Measurements from ENCODE around the gene GRAMD1A.

GRAMD1A gene

GRCh38 chr19:35060160-35060855 lies 60.2 kb downstream of the GRAMD1A start:
- H3K4me1 ChIP-seq (ENCODE audit: insufficient read depth, low read length, poor library complexity, severe bottlenecking) = no peaks in the 10 kb centered on the region
- H4K20me1 ChIP-seq (ENCODE audit: insufficient read depth, low read length, poor library complexity, severe bottlenecking) = no peaks in the 10 kb centered on the region
- H3K9me3 ChIP-seq (ENCODE audit: insufficient read depth, low read depth, low read length) = no peaks in the 10 kb centered on the region
- no peak overlapping the region for H3K4me2 ChIP-seq (ENCODE audit: low read depth, low read length, poor library complexity, severe bottlenecking)
- H3K79me2 ChIP-seq (ENCODE audit: insufficient read depth, low read length) = no peaks in the 10 kb centered on the region
- no peak overlapping the region for H3K4me3 ChIP-seq (ENCODE audit: low read length, poor library complexity, severe bottlenecking)
- no peaks in the 10 kb centered on the region for H3K9me2 ChIP-seq (replicated peaks; ENCODE audit: low read depth, low read length)
- no peak overlapping the region for H2AFZ ChIP-seq (ENCODE audit: low read length)
- TF ChIP-seq EZH2phosphoT487 (IDR thresholded peaks at IDR 0.05; ENCODE audit: borderline replicate concordance) (no peak), CTCF (conservative IDR thresholded peaks at IDR 0.05; ENCODE audit: low read length) (no peak)
- H3K27me3 ChIP-seq (ENCODE audit: insufficient read depth, low read length, poor library complexity, severe bottlenecking) = no peaks in the 10 kb centered on the region
- H3K36me3 ChIP-seq (ENCODE audit: insufficient read depth, low read length) = no peaks in the 10 kb centered on the region
- H3F3A ChIP-seq (ENCODE audit: low read depth) = no peaks in the 10 kb centered on the region
- no peak overlapping the region for H3K9ac ChIP-seq (ENCODE audit: low read depth, low read length, poor library complexity, severe bottlenecking)

- no peak overlapping the region for H3K4me3 ChIP-seq (ENCODE audit: low read length, poor library complexity, severe bottlenecking)
- no peaks in the 10 kb centered on the region for H3K4me1 ChIP-seq (ENCODE audit: insufficient read depth, low read length, poor library complexity, severe bottlenecking)
- H2AFZ ChIP-seq (ENCODE audit: low read length) = no peak overlapping the region
- no peaks in the 10 kb centered on the region for H3K36me3 ChIP-seq (ENCODE audit: insufficient read depth, low read length)
- no peak overlapping the region for H3K4me2 ChIP-seq (ENCODE audit: low read depth, low read length, poor library complexity, severe bottlenecking)
- no peaks in the 10 kb centered on the region for H3K79me2 ChIP-seq (ENCODE audit: insufficient read depth, low read length)
- no peaks in the 10 kb centered on the region for H3F3A ChIP-seq (ENCODE audit: low read depth)
- no peak for TF ChIP-seq CTCF (conservative IDR thresholded peaks at IDR 0.05; ENCODE audit: low read length)
- no peak for TF ChIP-seq EZH2phosphoT487 (IDR thresholded peaks at IDR 0.05; ENCODE audit: borderline replicate concordance)
- H3K27me3 ChIP-seq (ENCODE audit: insufficient read depth, low read length, poor library complexity, severe bottlenecking) = no peaks in the 10 kb centered on the region
- no peaks in the 10 kb centered on the region for H3K9me3 ChIP-seq (ENCODE audit: insufficient read depth, low read depth, low read length)
- no peaks in the 10 kb centered on the region for H3K9me2 ChIP-seq (replicated peaks; ENCODE audit: low read depth, low read length)
- no peak overlapping the region for H3K9ac ChIP-seq (ENCODE audit: low read depth, low read length, poor library complexity, severe bottlenecking)
- no peaks in the 10 kb centered on the region for H4K20me1 ChIP-seq (ENCODE audit: insufficient read depth, low read length, poor library complexity, severe bottlenecking)
Measured at GRCh38 chr19:35061583-35062373, 61.7 kb downstream of the GRAMD1A start.

DNA sequence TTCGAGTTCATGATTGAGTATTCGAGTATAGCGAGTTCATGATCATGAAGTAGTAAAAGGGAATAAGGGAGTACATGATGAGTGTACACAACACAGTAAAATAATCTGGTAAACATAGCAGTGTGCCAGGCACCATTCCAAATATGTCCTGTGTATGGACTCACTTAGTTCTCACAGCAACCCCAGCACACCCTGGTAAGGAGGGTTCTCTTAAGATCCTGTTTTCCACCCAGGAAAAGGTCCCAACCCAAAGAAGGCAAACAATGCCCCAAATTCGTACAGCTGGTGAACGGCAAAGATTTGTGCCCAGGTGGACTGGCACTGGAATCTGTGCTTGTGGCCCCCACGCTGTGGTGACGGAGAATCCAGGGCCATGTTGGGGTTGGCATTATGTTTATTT lies 62.8 kb downstream of the GRAMD1A start:
- no peaks in the 10 kb centered on the region for H3K79me2 ChIP-seq (ENCODE audit: insufficient read depth, low read length)
- no peaks in the 10 kb centered on the region for H3K4me1 ChIP-seq (ENCODE audit: insufficient read depth, low read length, poor library complexity, severe bottlenecking)
- TF ChIP-seq CTCF (conservative IDR thresholded peaks at IDR 0.05; ENCODE audit: low read length) (no peak), EZH2phosphoT487 (IDR thresholded peaks at IDR 0.05; ENCODE audit: borderline replicate concordance) (no peak)
- no peaks in the 10 kb centered on the region for H4K20me1 ChIP-seq (ENCODE audit: insufficient read depth, low read length, poor library complexity, severe bottlenecking)
- no peaks in the 10 kb centered on the region for H3K9me2 ChIP-seq (replicated peaks; ENCODE audit: low read depth, low read length)
- no peaks in the 10 kb centered on the region for H3F3A ChIP-seq (ENCODE audit: low read depth)
- H3K27me3 ChIP-seq (ENCODE audit: insufficient read depth, low read length, poor library complexity, severe bottlenecking) = no peaks in the 10 kb centered on the region
- no peak overlapping the region for H3K9ac ChIP-seq (ENCODE audit: low read depth, low read length, poor library complexity, severe bottlenecking)
- no peaks in the 10 kb centered on the region for H3K36me3 ChIP-seq (ENCODE audit: insufficient read depth, low read length)
- H2AFZ ChIP-seq (ENCODE audit: low read length) = no peak overlapping the region
- H3K4me3 ChIP-seq (ENCODE audit: low read length, poor library complexity, severe bottlenecking) = no peak overlapping the region
- H3K9me3 ChIP-seq (ENCODE audit: insufficient read depth, low read depth, low read length) = no peaks in the 10 kb centered on the region
- no peak overlapping the region for H3K4me2 ChIP-seq (ENCODE audit: low read depth, low read length, poor library complexity, severe bottlenecking)
